ENCODE measurements around the gene ASPG. TPM values are rescaled to one million over a fixed set of nuclear protein-coding genes. Genes with fewer than 3 reads are reported as not detected.

Gene ASPG
- total and polyA plus RNA-seq, 2 donors (not counting 3 experiments of a cell fraction or from before 2014, with no cell fraction given), result not detected

DNA sequence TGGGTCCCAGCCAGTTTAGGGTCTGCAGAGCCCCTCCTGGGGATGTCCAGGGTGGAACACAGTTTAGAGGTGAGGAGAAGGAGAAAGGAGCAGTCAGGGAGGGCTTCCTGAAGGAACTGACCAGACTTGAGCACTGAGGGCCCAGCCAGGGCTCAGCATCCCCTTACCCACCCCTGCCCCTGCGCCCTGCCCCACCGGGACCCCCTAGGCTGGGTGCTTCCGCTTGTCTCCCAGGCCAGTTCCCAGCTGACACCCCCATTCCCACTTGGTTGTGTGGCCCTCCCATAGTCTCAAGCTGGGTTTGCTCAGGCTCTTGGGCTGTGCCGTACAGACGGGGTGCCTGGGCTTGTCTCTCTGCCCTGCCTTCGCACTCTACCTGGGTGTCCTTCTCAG, 26.6 kb downstream of the ASPG start:
- no peak overlapping the region for H2AFZ ChIP-seq (ENCODE audit: low read depth, low read length)
- ChIA-PET CTCF (no interaction called here), POLR2A (no interaction called here)
- no TSS peak for BruUV-seq (replicated peaks)
- no peak overlapping the region for H3K27ac ChIP-seq (ENCODE audit: insufficient read depth, low read depth, low read length)
- no peak overlapping the region for H3K4me3 ChIP-seq (replicated peaks in 1 of 3; ENCODE audit: insufficient read depth in 1 of 3, low read depth in 1 of 3, low read length in 3 of 3)
- TF ChIP-seq POLR2AphosphoS5 (IDR thresholded peaks at IDR 0.05; ENCODE audit: insufficient read depth, low read depth, low read length) (no peak), POLR2A (IDR thresholded peaks at IDR 0.05; ENCODE audit: low read depth, low read length) (no peak), FOS (IDR thresholded peaks at IDR 0.05; ENCODE audit: borderline replicate concordance, insufficient read depth, low read length) (no peak), EZH2 (IDR thresholded peaks at IDR 0.05; ENCODE audit: borderline replicate concordance, low read depth, low read length, severe bottlenecking) (no peak), JUN (IDR thresholded peaks at IDR 0.05; ENCODE audit: borderline replicate concordance, insufficient read depth, insufficient read length, low read depth) (no peak), GATA2 (IDR thresholded peaks at IDR 0.05; ENCODE audit: insufficient read depth, insufficient read length, low read depth, low read length) (no peak)
- TF ChIP-seq, protein P1, sequence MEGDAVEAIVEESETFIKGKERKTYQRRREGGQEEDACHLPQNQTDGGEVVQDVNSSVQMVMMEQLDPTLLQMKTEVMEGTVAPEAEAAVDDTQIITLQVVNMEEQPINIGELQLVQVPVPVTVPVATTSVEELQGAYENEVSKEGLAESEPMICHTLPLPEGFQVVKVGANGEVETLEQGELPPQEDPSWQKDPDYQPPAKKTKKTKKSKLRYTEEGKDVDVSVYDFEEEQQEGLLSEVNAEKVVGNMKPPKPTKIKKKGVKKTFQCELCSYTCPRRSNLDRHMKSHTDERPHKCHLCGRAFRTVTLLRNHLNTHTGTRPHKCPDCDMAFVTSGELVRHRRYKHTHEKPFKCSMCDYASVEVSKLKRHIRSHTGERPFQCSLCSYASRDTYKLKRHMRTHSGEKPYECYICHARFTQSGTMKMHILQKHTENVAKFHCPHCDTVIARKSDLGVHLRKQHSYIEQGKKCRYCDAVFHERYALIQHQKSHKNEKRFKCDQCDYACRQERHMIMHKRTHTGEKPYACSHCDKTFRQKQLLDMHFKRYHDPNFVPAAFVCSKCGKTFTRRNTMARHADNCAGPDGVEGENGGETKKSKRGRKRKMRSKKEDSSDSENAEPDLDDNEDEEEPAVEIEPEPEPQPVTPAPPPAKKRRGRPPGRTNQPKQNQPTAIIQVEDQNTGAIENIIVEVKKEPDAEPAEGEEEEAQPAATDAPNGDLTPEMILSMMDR (IDR thresholded peaks at IDR 0.05; ENCODE audit: extremely low read depth in 1 of 2, insufficient read depth in 1 of 2, low read depth in 1 of 2, low read length in 2 of 2), result no peak
- TF ChIP-seq, protein P2, sequence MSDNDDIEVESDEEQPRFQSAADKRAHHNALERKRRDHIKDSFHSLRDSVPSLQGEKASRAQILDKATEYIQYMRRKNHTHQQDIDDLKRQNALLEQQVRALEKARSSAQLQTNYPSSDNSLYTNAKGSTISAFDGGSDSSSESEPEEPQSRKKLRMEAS (IDR thresholded peaks at IDR 0.05; ENCODE audit: insufficient read depth, insufficient read length), result no peak
- H3K9ac ChIP-seq (replicated peaks; ENCODE audit: extremely low read depth, insufficient read depth, low read length), result no peak overlapping the region
- dilution Hi-C loops (cut with MboI; ENCODE audit: extremely low pct_ligation_motif_present, low sequenced_read_pairs), result no loop called here
- H3K79me2 ChIP-seq (ENCODE audit: control insufficient read depth, insufficient read depth, low read length), result no peaks in the 10 kb centered on the region
- no peak for DNase-seq (ENCODE audit: low read depth, low spot score)
- H3K4me1 ChIP-seq (ENCODE audit: control insufficient read depth, extremely low read depth, insufficient read depth, low read length), result no peaks in the 10 kb centered on the region
- intact Hi-C loops (cut with micrococcal nuclease), result no loop called here
- no peaks in the 10 kb centered on the region for H4K20me1 ChIP-seq (replicated peaks; ENCODE audit: control insufficient read depth, extremely low read depth, insufficient read depth, low read length)
- no peak for FAIRE-seq
- no peak overlapping the region for H3K4me2 ChIP-seq (ENCODE audit: insufficient read depth, low read length)
- peaks cover 8 to 14% of the 10 kb centered on the region in 2 experiments for H3K27me3 ChIP-seq (ENCODE audit: control insufficient read depth in 2 of 2, insufficient read depth in 2 of 2, low read length in 2 of 2)
- H3K9me1 ChIP-seq (replicated peaks; ENCODE audit: control insufficient read depth, extremely low read depth, insufficient read depth, low read length), result no peaks in the 10 kb centered on the region
- H3K9me3 ChIP-seq (replicated peaks; ENCODE audit: control insufficient read depth, insufficient read depth, low read length), result no peaks in the 10 kb centered on the region
- no peaks in the 10 kb centered on the region for H3K36me3 ChIP-seq (ENCODE audit: control insufficient read depth in 2 of 2, extremely low read depth in 1 of 2, insufficient read depth in 2 of 2, low read length in 2 of 2)

Data from endothelial cell of umbilical vein (primary cell).